Measurements from ENCODE around the gene HAPSTR1.

The HAPSTR1 gene

GRCh38 chr16:9097266-9098219 lies 6.1 kb downstream of the HAPSTR1 start:
- DNase-seq = no peak

- no peak for DNase-seq
Observed at GRCh38 chr16:9098377-9099090, 7.1 kb downstream of the HAPSTR1 start.

DNA sequence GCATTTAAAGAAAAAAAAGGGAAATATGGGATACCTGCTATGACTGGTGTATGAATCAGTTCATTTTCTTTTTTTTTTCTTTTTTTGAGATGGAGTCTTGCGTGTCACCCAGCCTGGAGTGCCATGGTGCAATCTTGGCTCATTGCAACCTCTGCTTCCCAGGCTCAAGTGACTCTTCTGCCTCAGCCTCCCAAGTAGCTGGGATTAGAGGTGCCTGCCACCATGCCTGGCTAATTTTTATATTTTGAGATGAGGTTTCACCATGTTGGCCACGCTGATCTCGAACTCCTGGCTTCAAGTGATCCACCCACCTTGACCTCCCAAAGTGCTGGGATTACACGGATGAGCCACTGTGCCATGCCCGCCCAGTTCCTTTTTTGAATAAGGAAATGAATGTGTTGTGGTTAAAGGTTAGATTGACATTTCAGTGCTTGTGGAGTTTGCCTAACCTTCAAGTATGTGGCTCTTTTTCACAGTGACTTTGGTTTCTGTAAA lies 7.7 kb downstream of the HAPSTR1 start:
- no peak for DNase-seq

- no peak for DNase-seq
Observed at GRCh38 chr16:9102379-9102778, 10.9 kb downstream of the HAPSTR1 start.

- no peak for DNase-seq
Observed at GRCh38 chr16:9102943-9103342, 11.5 kb downstream of the HAPSTR1 start.

DNA sequence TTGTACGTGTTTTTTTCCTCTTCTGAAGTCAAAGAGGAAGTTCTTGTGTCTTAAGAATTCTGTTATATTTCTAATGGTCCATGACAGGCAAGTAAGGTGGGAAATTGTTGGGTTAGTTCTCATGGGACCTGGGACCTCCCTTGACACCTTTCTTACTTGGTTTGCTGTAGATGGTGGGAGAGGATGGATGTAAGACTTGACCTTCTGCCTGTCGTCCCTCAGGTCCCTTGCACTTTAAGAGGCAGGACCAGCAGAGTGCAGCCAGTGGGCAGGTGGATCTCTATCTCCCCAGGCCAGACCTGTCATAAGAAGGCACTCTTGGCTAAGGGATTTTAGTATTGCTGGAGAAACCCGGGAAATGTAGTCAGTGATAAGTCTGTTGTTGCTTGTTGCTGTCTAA lies 12.1 kb downstream of the HAPSTR1 start:
- no peak for DNase-seq

GRCh38 chr16:9105189-9105588 lies 13.7 kb downstream of the HAPSTR1 start:
- DNase-seq = no peak

DNA sequence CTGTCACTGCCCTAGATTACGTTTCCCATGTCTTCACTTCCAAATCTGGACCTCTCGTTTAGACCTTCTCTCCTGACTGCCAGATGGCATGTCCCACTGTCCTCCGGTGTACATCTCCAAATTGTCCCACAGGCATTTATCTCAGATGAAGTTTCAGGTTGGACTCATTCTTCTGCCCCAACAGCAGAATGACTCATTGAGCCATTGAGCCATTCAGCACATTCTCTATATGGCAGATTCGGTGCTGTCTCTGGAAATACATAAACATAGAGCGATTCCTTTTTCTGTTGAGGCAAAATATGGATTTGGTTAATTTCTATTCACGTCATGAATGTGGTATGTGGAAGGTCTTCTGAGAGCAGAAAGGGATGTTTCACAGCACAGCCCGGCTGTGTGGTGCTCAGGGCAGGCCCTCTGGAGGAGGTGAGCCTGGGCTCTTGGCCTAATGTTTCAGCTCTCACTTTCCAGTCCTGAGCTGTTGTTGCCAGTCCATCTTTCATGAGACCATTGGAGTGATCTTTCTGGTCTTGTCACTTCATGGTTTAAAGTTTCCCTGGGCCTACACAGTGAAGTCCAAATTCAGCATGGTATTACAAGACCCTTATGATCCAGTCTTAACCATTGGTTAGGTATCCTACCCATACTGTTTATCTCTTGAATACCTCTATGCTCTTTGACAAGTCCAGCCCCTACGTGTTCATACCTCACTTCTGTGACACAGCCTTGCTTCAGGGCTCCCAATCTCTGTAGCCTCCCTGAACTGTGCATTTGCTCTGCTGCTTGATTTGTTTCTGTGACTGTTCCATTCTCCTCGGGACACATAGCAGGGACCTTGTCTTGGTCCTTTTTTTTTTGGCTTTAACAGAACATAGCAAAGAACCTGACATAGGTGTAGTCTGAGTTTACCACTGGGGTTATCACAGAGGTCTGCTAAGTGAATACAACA lies 15.9 kb downstream of the HAPSTR1 start:
- DNase-seq = no peak

GRCh38 chr16:9109255-9109654 lies 17.8 kb downstream of the HAPSTR1 start:
- no peak for DNase-seq

DNA sequence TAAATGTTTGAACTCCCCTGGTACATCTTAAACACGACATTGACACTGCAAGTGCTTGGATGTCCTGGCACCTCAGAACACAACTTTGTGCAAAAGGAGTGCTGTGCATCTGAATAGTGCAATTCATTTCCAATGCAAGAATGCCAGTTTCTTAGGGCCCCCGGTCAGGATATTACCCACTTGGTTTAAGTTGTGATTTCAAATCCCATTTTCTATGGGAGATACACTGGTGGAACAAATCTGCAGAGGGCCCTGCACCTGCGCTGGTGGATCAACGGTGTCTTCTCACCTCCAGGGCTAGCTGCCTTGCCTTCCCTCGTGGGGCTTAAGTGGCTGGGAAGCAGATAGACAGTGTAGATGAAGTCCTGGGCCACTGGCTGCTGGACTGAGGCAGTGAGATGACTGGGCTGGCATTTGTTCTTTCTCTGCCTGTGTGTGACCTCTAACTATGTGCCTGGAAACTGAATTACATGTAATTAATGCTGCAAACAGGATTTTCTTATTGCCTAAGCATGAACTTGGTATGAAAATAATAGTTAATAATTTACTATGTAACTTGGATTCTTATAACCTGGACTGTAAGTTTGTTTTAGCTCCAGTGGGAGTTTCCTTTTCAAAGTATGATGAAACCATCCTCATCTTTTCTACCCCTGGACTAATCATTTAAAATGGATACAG lies 20.9 kb downstream of the HAPSTR1 start:
- peak in 1 of 2 experiments; percentile 12 for DNase-seq

DNA sequence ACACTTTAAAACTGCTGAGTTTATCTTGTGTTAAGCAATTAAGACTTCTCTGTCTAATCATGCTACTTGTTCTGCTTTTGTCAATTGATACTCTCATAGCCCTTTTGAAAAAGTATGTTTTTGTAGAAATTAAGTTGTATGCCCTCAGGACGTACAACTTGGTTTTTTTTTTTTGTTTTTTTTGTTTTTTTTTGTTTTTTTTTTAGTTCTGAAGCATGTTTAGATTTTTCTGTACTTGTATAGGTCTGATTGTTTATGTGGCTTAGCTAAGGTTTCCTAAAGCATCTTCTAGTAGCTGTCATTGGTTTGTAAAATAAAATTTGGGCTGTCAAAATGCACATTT lies 21.4 kb downstream of the HAPSTR1 start:
- no peak for DNase-seq

- DNase-seq = no peak
Observed at GRCh38 chr16:9113707-9114106, 22.3 kb downstream of the HAPSTR1 start.

GRCh38 chr16:9114112-9114511 lies 22.7 kb downstream of the HAPSTR1 start:
- no peak for DNase-seq

DNA sequence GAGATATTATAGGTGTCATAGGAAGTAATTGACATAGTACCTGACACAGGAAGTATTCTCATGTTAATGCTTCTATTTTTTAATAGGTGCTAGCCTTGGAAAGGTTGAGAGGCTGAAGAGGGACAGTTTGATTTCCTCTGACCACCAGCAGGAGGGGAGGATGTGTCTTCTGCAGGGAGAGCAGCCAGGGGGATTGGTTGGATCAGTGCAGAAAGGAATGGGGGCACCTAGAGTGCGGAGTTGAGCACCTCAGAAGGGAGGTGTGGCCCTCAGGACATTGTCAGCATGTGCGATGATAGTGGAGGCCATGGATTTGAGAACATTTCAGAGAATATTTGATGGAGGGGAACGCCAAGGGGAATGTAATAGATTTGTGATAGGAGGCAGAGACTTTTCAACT lies 23.4 kb downstream of the HAPSTR1 start:
- DNase-seq = no peak

DNA sequence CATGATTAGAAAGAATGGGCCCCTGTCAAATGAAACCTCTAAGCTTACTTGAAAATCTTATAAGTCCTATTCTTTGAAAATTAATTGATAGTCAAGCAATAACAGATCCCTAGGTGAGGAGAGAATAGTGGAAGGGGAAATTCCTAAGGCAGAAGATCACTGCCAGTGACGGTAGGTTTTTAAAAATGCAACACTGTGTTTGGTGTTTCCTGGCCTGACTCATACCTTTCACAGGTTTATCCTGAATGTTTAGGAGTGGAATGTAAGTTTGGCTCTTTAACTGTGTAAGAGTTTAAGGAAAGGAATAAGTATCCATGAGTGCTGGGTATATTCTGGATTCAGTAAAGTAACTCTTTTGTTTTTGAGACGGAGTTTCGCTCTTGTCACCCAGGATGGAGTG lies 23.8 kb downstream of the HAPSTR1 start:
- no peak for DNase-seq

DNA sequence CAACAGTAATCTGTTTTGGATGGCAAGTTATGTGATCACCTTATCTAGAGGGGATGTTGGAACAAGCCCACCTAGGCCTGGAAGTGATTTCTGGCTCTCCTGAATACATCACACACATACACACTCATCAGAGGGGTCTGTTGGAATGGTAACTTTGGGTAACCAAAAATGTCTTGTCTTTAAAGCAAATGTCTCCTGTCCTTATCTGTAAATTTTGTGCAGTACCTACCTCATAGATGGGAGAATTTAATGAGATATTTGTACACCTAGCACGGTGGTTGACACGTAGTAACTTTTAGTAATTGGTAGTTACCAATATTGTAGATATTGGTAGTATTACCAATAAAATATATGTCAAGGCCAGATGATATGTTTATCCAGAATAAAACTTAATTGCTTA lies 24.7 kb downstream of the HAPSTR1 start:
- no peak for DNase-seq

DNA sequence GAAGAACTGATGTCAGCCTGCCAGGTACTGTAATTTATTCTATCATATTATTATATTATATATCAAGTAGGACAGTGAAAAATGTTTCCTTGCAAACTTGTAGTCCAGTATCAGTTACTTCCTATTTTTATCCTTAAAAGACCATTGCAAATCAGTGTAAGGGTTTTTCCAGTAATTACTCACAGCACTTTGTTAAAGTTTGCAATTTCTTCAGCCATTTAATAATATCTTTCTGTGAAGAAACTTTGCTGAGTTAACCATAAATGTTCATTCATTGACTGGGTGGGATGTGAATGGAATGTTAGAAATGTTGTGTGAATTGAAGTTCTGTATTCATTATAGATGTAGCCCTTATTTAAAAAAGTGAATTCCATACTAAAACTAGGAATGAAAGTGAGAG lies 26.7 kb downstream of the HAPSTR1 start:
- DNase-seq = no peak

DNA sequence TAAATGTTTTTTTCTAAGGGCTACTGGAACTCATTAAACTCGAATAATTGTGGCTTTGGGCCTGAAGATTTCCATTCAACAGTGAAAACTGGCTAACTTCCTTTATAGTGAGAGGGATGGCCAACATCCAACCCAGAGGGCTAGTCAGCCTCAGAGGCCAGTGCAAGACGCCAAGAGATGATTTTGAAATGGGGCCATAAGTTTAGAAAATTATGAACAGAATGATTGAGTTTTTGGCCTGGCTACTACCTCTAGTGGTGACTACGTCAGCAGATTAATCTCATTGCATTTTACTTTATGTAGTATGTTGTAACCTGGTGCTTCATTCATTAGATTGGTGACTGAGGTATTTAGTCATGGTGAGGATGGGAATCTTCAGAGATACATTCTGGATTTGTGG lies 28.4 kb downstream of the HAPSTR1 start:
- no peak for DNase-seq

DNA sequence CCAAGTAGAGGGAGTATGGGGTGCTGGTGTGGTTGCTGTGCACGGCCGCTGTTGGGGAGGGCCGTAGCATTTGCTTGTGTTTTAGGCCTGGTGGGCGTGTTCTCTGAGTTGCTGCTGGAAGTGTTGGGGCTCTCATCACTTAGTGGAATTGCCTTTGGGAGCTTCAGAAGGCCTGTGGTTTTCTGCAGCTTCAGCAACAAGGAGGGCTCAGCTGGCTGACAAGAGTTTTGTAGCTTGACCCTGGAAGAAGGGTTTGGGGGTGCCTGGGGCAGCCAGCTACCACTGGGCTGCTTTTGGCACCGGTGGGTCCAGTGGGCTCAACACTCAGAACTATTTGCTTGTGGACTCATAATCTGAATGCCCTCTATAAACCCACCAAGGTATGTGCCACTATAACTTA lies 30.9 kb downstream of the HAPSTR1 start:
- DNase-seq = no peak

DNA sequence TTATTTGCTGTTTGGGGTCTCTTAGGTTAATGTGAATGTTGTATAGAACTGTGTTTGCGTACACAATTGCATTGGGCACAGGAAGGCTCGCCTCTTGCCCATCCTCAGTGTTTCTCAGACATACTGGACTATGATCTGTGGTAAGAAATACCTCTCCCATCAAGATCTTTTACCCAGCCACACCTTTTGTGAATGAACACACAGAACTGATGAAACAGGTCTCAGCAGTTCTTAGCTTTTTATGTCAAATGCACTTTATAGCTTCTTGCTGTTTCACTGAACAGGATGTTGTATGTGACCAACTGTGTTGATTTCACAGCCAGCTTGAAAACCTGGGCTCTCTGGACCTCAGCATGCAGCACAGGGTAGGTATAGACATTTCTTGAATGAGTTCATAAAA lies 31.5 kb downstream of the HAPSTR1 start:
- DNase-seq = no peak

DNA sequence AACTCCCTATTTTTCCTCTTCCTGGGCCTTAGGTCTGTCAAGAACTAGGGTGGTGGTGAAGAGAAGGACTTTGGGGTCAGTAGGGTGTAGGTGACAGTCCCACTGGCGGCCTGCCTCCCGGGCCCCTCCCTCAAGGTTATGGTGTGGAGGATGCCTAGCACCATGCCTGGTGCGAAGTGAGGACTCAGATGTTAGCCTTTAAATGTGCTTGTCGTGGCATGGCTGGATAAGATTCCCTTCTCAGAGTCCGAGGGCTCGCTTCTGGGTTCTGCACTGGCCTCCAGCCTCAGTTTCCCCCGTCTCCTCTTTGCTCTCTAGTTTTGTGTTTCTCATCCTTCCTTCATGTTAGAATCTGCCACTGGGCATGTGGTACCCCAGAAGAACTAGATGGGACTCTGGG lies 32.0 kb downstream of the HAPSTR1 start:
- no peak for DNase-seq

DNA sequence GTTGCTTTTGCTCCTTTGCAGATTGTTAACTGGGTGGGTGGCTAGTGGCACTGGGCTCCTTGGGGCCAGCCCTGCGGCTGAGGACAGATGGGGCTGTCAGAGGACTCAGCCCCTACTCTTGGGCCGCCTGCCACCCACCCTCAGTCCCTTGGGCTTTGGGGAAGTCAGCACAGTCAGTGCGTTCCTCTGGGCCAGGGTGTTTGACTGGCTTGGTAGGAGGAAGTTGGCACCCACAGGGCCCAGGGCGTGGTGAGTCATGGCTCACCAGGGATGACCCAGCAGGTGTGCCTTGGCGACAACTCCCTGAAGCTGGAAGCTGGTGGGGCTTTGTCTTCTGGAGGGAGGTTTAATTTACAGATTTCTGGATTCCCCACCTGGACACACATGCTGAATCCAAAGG lies 32.4 kb downstream of the HAPSTR1 start:
- no peak for DNase-seq

Measured in NCI-H526 (cell line).